GM12878 (cell line): Measurements from ENCODE around the gene CHID1.

Experiments used
- EZH2 ChIP-seq: IDR thresholded peaks from 2 replicates; pipeline ENCODE4 v1.6.1; 2012; ENCODE audit warnings: low read depth, mild to moderate bottlenecking, control low read depth, inconsistent platforms, low read length, borderline replicate concordance; ENCODE audit not compliant: control insufficient read depth
- POLR2A ChIP-seq: IDR thresholded peaks from 2 replicates; pipeline ENCODE4 v1.6.1; 2011; ENCODE audit warnings: low read depth, mild to moderate bottlenecking, low read length
- SMC3 ChIP-seq: IDR thresholded peaks from 2 replicates; pipeline ENCODE4 v1.6.1; 2011; ENCODE audit warnings: low read length, improper control_type of control experiment, borderline replicate concordance
- YBX1 ChIP-seq: fragments of 450-650 bp; IDR thresholded peaks from 2 replicates; pipeline ENCODE4 v1.6.1; 2016; ENCODE audit warnings: antibody characterized with exemption
- TF ChIP-seq, protein P1 (sequence below), 3 experiments: IDR thresholded peaks in 2 of 3; conservative IDR thresholded peaks in 1 of 3; 2 replicates each; pipeline ENCODE4 v1.5.1; 2011; ENCODE audit warnings: low read depth in 3 of 3, low read length in 3 of 3, mild to moderate bottlenecking in 3 of 3, control low read depth in 2 of 3, moderate library complexity in 2 of 3, inconsistent platforms in 1 of 3, mixed read lengths in 1 of 3; ENCODE audit not compliant: control insufficient read depth in 2 of 3, insufficient read depth in 1 of 3; ENCODE audit errors: extremely low read depth in 1 of 3
- TF ChIP-seq, protein P2 (sequence below): IDR thresholded peaks from 2 replicates; pipeline ENCODE4 v1.6.1; 2012; ENCODE audit warnings: low read depth, low read length, improper control_type of control experiment

DNA sequence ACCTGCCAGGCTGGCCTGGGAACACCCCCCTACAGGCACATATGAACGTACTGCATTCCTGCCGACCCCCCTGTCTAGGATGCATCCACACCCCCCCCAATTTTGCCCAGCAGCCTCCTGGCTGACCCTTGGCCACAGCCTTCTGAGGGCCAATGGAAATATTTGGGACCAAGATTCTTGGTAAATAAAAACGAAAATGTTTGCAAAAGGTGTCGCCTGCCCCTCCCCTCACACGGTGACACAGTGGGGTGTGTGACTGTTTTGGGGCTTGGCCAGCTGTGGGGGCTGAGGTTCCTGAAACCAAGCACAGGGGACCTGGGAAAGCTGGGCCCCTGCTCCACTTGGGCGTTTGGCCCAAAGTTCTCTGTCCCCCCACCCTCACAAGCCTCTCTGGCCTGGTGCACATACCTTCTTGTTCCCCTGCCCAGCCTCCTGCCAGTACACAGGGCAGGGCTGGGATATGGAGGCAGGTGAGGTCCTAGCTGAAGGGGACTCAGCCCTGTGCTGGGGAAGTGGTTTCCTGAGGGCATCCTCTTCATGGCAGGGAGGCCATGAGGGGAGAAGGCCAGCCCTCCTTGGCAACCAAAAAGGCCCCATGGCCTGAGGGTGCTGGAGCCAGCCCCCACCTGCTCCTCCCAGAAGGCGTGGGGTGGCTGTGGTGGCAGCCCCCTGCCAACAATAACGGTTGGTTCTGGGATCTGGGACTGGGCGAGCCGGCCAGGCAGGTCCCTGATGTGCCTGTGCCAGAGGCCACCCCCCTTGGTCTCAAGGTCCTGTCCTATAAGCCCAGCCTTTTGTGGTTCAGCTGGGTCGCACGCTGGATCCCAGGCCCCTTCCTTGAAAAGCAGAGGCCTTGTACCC lies 85.0 kb downstream of the CHID1 start:
- no peak for TF ChIP-seq YBX1
- TF ChIP-seq EZH2, result no peak
- TF ChIP-seq SMC3, result no peak
- TF ChIP-seq, protein P1, sequence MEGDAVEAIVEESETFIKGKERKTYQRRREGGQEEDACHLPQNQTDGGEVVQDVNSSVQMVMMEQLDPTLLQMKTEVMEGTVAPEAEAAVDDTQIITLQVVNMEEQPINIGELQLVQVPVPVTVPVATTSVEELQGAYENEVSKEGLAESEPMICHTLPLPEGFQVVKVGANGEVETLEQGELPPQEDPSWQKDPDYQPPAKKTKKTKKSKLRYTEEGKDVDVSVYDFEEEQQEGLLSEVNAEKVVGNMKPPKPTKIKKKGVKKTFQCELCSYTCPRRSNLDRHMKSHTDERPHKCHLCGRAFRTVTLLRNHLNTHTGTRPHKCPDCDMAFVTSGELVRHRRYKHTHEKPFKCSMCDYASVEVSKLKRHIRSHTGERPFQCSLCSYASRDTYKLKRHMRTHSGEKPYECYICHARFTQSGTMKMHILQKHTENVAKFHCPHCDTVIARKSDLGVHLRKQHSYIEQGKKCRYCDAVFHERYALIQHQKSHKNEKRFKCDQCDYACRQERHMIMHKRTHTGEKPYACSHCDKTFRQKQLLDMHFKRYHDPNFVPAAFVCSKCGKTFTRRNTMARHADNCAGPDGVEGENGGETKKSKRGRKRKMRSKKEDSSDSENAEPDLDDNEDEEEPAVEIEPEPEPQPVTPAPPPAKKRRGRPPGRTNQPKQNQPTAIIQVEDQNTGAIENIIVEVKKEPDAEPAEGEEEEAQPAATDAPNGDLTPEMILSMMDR (IDR thresholded peaks at IDR 0.05 in 2 of 3, conservative IDR thresholded peaks at IDR 0.05 in 1 of 3; ENCODE audit: control insufficient read depth in 2 of 3, extremely low read depth in 1 of 3, insufficient read depth in 1 of 3, low read depth in 3 of 3, low read length in 3 of 3), result no peak
- TF ChIP-seq POLR2A, result no peak; the same call in none of the 2 replicates
- TF ChIP-seq, protein P2, sequence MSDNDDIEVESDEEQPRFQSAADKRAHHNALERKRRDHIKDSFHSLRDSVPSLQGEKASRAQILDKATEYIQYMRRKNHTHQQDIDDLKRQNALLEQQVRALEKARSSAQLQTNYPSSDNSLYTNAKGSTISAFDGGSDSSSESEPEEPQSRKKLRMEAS, result no peak
